ENCODE measurements around the gene TKTL1.

TKTL1 gene

GRCh38 chrX:154362085-154362742 lies 66.6 kb downstream of the TKTL1 start:
- DNase-seq (ENCODE audit: low spot score) = no peak

DNA sequence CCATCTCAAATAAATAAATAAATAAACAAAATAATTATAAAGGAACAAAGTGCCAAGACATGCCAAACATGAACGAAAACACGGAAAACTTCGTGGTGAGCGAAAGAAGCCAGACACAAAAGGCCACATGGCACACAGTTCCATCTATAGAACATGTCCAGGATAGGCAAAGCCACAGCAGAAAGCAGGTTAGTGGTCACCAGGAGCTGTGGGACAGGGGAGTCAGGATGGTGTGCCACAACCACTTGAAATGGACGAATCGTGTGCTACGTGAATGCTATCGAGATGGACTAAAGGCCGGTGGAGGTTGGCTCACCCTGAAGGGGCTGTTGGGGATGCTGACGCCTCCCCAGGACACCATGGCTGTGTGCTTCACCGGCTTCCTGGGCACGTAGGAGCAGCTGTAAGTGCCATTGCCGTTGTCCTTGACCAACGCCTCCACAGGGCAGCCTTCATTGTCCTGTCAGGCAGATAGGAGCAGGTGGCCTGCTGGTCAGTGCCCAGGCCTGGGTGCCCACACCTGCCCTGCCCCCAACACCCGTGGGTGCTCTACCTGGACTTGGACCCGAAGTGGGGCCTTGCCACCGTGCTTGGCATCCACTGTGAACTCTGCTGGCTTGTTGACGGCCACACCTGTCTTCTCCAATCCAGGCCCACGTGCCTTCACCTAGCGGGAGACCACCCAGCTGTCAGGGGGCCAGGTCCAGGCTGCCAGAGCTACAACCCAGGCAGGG lies 68.3 kb downstream of the TKTL1 start:
- DNase-seq (ENCODE audit: low spot score) = no peak

DNA sequence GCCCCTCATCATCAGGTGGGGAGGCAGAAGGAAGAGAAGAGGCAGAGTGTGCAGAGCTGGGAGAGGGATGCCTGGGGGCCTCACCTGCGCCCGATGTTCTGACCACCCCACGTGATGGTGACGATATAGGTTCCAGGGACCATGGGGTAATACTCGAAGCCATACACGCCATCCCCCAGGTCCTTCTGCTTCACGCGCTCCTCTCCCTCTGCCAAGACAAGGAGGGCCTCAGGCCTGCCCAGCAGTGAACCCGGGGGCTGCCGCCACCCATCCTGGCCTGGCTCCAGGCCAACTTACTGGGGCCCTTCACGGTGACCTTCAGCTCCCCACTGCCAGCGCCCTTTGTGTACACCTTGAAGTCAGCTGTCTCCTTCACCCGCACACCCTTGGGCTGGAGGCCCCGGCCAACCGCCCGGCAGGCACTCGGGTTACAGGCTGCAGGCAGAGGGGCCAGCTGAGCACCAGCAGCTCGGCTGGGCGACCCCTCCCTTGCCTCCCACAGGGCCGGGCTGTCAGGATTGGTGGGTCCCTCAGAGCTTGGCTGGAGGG lies 69.5 kb downstream of the TKTL1 start:
- no peak for DNase-seq (ENCODE audit: low spot score)

GRCh38 chrX:154365997-154366665 lies 70.5 kb downstream of the TKTL1 start:
- DNase-seq (ENCODE audit: low spot score) = no peak

GRCh38 chrX:154366666-154367055 lies 71.1 kb downstream of the TKTL1 start:
- DNase-seq (ENCODE audit: low spot score) = no peak

DNA sequence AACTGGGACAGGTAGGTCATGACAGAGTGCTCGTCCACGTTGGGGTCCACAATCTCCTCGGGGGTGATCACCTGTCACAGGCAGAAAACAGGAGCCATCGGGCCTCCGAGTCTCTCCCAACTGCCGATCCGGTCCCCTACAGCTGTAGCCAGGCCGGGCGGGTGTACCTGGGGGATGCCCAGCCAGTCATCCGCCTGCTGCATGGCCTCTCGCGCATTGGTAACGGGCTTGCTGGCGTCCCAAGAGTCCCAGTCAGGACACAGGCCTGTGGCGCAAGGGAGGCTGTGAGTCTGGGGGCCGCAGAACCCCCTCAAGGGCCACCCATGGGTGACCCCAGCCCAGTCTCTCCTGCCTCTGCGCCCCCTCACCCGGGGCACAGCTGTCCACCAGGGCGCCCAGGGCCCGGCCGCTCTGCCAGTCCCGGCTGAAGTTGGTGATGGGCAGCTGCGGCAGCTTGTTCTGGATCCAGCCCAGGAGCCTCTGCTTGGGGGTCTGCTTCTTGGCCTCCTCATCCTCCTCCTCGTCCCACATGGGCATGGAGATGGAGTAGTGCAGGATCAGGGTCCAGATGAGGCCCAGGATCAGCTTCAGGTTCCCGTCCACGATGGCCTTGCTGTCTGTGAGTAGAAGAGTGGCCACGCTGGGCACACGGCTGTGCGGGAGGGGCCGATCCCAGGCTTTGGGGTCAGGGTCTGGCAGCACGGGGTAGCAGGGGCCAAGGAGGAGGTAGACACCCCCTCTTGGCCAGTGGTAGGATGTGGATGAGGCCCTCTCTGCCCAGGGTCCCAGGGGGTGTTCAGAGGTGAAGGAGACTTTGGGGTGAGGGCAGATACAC lies 72.1 kb downstream of the TKTL1 start:
- no peak for DNase-seq (ENCODE audit: low spot score)

DNA sequence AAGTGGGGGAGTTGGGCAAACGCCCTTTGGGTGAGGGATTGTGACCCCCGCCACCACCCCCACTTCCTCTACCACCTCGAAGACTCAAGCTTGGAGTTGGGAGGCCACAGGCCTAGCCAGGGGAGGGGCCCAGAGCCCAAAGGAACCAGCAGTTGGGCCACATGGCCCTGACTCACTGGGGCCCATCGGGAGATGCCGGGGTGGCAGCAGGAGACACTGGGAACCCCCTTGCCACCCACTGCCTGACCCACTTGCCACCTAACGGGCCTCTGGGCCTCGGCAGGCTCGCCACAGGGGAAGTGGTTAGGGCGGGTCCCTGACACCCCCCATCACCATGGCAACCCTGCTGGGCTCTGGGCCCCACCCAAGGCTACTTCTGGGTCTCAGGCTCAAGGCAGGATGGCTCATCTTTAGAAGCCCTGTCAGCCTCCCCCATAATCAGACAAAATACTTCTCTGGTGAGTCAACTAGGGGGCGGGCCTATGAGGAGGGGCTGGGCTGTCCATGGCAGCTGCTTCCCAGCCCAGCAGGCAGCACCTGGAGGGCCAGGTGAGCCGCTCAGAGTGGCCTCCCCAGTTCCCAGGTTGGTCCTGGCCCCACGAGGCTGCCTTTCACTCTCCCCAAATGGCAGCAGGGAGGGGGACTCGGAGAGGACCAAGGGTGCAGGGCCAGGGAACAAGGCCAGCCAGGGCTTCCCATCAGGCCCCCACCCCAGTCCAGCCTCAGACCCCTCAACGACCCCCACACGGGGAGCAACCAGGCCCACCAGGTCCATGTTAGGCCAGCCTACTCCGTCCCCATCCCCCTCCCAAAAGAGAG lies 73.2 kb downstream of the TKTL1 start:
- DNase-seq (ENCODE audit: low spot score) = no peak

- no peak for DNase-seq (ENCODE audit: low spot score)
Measured at GRCh38 chrX:154369449-154370299, 74.1 kb downstream of the TKTL1 start.

DNA sequence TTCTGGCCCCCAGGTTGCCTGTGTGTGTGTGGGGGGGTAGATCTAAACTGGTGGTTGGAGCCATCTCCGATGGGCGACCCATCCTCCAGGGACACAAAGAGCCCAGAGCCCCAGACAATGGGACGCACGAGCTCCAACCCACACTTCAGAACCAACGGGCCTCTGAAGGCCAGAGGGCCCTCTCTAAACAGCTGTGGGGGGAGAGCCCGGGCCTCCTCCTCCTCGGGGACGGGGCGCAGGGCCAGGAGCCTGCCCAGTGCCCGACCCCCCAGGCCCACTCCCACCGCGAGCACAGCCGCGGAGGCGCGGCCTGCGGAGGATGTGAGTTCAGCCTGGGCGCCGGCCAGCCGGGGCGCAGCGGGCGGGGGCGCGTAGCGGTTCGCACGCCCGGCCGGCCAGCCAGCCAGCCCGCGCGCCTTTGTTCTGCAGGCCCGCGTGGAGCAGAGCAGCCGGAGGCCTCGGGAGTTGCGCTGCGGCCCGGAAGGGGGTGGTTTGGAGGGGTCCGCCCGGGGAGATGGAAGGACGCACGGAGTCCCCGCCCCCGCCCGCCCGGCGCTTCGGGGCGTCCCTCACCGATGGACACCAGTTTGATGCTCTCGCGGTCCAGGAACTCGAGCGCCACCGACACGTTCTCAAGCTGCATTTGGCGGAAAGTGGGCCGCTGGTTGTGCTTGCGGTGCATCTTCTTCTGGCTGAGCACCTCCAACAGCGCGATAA lies 74.9 kb downstream of the TKTL1 start:
- no peak for DNase-seq (ENCODE audit: low spot score)

DNA sequence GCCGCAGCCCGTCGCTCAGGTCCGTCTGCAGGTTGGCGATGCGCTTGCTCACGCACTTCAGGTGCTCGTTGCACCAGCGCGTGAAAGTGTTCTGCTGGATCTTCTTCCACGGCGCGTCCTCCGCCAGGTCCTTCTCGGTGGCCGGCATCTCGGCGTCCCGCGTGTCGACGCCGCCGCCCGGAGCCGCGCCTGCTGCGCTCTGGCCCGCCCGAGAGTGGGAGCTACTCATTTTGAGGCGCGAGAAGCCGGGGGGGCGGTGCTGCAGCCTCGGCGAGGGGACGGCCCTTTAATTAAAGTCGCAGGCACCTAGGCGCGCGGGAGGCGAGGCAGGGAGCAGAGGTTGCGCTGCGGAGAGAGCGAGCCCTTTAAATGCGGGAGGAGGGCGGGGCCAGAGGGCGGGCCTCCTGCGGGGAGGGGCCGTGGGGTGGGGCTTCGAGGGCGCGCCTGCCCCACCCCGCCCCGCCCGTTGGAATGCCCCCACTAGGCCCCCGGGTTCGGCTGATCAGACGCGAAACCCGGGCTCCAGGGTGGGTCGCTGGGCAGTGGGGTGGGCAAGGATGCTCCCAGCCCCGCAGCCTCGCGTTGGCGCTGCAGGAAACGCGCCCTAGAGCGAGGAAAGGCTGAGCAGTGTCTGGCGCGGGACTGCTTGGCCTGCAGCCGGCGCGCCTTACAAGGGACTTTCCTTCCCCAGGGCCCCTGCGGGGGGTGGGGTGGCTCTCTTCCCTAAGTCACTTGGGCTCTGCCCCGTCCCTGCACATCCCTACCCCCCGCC lies 75.6 kb downstream of the TKTL1 start:
- DNase-seq (ENCODE audit: low spot score) = peak; percentile 82

DNA sequence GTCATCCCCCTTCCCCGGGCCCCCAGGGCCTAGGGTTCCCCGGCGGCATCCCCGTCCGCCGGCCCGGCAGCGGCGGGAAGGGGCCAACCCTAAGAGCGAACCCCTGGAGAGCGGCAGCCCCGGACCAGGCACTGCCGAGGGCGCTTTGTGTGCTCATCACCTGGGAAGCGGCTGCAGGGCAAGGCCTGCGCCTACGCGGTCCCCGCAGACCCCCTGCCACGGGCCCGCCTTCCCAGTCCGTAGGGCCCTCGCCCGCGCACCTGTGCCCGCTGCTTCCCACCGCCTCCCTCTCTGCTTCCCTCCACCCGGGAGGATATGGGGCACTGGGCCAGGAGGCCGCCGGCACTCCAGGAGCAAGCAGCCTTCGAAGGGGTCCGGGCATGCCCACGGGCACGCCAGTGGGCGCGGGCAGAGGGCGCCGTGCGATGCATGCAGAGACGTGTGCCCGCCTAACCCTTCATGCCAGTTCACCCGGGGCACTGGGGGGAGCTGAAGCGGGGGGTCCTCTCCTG lies 76.2 kb downstream of the TKTL1 start:
- no peak for DNase-seq (ENCODE audit: low spot score)

DNA sequence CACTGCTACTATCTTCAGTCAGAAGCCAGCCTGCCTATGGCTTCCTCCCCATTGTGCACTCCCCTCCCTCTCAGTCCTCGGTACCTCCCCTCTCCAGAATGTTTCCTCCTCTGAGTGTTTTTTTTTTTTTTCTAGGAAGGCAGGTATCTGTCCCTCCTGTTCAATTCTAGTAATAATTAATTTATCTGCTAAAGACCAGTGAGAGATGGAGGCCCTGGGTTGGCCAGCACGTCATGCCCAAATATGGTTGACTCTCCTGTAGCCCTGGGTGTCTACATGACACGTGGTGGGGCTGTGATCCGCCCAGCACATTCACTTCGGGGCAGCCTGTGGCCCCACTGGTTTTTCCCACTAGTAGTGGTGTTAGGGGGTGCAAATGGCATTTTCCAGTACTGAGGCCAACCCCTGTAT lies 77.0 kb downstream of the TKTL1 start:
- DNase-seq (ENCODE audit: low spot score) = no peak

DNA sequence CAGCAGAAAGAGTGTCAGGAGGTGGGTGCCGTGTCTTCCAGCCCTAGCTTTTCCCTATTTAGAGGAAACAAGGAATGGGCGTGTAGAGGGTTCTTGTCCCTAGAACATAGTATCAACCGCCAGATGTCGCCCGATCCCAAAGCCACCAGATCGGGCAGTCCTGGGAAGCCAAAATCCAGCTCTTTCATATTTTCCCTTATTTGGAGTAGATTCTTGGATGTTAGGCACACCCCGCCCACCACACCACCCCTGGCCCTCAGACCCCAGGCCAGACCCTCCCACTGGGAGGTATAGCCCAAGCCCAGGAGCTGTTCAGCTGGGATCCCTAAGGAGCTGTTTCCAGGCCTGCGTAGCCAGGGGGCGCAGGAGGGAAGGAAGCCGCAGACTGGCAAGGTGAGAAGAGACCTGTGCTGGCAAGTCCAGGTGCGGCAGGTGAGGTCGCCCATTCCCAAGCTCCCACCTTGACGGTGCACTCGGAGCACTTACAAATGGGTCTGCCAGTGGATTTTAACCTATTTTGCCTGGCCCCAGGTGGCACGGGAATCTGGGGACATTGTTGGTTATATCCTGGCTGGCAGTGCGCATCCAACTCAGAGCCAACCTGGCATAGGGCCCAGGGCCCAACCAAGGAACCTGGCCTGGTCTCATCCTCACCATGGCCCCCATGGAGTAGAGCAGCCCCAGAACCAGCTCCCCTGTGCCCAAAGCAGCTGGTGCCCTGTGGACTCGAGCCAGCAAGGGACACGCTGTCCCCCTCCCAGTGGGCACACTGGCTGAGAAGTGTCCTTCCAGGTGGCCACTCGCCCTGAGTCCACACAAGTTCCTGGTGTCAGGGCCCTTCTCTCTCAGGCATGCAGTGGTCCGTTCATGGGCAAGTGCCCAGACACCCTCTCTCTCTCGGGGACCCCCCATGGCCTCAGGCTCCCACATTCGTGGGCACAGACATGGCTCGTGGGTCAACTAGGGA lies 78.0 kb downstream of the TKTL1 start:
- no peak for DNase-seq (ENCODE audit: low spot score)

- no peak for DNase-seq (ENCODE audit: low spot score)
Measured at GRCh38 chrX:154374313-154375155, 78.9 kb downstream of the TKTL1 start, which contains the start of gene FLNA. Gene FLNA, minus strand, starts transcription at chrX:154374634. Its CDS starts 3,389 bp downstream, at chrX:154371245.

- no peak for DNase-seq (ENCODE audit: low spot score)
Measured at GRCh38 chrX:154375156-154375504, 79.5 kb downstream of the TKTL1 start.

DNA sequence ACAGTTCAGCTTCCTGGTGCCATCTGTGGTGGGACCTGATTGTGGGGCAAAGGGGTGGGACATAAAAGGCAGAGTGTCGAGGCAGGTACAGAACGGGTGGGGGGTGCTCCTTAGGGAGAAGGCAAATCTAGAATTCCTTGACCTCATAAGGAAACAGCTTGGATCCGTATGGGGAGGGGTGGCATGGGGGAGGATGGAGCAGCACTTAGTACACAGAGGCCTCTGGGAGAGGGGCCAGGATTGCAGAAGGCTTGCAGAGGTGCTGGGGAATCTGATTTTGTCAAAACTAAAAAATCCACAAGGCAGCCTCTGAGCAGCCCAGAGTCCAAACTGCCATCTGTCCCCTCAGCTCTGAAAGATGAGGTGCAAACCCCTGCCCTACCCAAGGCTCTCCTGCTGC lies 81.2 kb downstream of the TKTL1 start:
- no peak for DNase-seq (ENCODE audit: low spot score)
